HepG2 (cell line): ENCODE results near the gene MLYCD. TPM values are rescaled to one million over a fixed set of nuclear protein-coding genes. Genes with fewer than 3 reads are reported as not detected.

ENCODE experiments used
- FOXC1 ChIP-seq: sonication (generic); formaldehyde crosslinking; IDR thresholded peaks from 2 replicates; pipeline ENCODE4 v1.8.0; 2022; ENCODE audit warnings: mild to moderate bottlenecking, missing genetic modification reagents, borderline replicate concordance
- HBP1 ChIP-seq: IDR thresholded peaks from 2 replicates; pipeline ENCODE4 v1.6.1; 2016; ENCODE audit warnings: low read depth, control low read depth
- HCFC1 ChIP-seq: fragments of 150-350 bp; IDR thresholded peaks from 2 replicates; pipeline ENCODE4 v1.6.1; 2014; ENCODE audit warnings: low read depth, low read length
- HINFP ChIP-seq: sonication (generic); formaldehyde crosslinking; IDR thresholded peaks from 2 replicates; pipeline ENCODE4 v1.4.0; 2020; ENCODE audit warnings: low read depth, mild to moderate bottlenecking, missing genetic modification reagents
- HOXD1 ChIP-seq: sonication (generic); formaldehyde crosslinking; IDR thresholded peaks from 2 replicates; pipeline ENCODE4 v1.5.0; 2020; ENCODE audit warnings: missing genetic modification reagents
- LCORL ChIP-seq, 2 experiments: fragments of 450-650 bp in 1 of 2; sonication (generic) in 1 of 2; formaldehyde crosslinking in 1 of 2; IDR thresholded peaks; 2 replicates each; pipeline versions ENCODE4 v1.5.0 to v1.6.1; 2017 to 2020; ENCODE audit warnings: antibody characterized with exemption in 1 of 2, missing genetic modification reagents in 1 of 2
- MATR3 ChIP-seq: sonication (generic); formaldehyde crosslinking; IDR thresholded peaks from 2 replicates; pipeline ENCODE4 v1.4.0; 2020; ENCODE audit warnings: missing genetic modification reagents
- PHB2 ChIP-seq: fragments of 450-650 bp; IDR thresholded peaks from 2 replicates; pipeline ENCODE4 v1.6.1; 2018; ENCODE audit not compliant: partially characterized antibody
- TBP ChIP-seq: sonication (generic); formaldehyde crosslinking; IDR thresholded peaks from 2 replicates; pipeline ENCODE4 v1.5.0; 2020; ENCODE audit warnings: missing genetic modification reagents
- TFDP2 ChIP-seq: sonication (generic); formaldehyde crosslinking; IDR thresholded peaks from 2 replicates; pipeline ENCODE4 v1.4.0; 2020; ENCODE audit warnings: missing genetic modification reagents
- U2AF1 ChIP-seq: fragments of 200-400 bp; formaldehyde crosslinking; optimal IDR thresholded peaks from 2 replicates; pipeline ENCODE3; 2017; ENCODE audit warnings: mild to moderate bottlenecking, low read depth, low read length
- ZFP91 ChIP-seq: sonication (generic); formaldehyde crosslinking; IDR thresholded peaks from 2 replicates; pipeline ENCODE4 v1.9.0; 2022; ENCODE audit warnings: missing genetic modification reagents, mild to moderate bottlenecking, borderline replicate concordance
- ZNF30 ChIP-seq: sonication (generic); formaldehyde crosslinking; IDR thresholded peaks from 2 replicates; pipeline ENCODE4 v1.5.0; 2020; ENCODE audit warnings: mild to moderate bottlenecking, missing genetic modification reagents
- ZNF496 ChIP-seq: sonication (generic); formaldehyde crosslinking; IDR thresholded peaks from 2 replicates; pipeline ENCODE4 v1.8.1; 2023; ENCODE audit warnings: mild to moderate bottlenecking, moderate library complexity, missing genetic modification reagents; ENCODE audit not compliant: insufficient replicate concordance
- ZNF589 ChIP-seq: sonication (generic); formaldehyde crosslinking; conservative IDR thresholded peaks from 2 replicates; pipeline ENCODE4 v1.8.0; 2022; ENCODE audit warnings: mild to moderate bottlenecking, moderate library complexity, missing genetic modification reagents
- ZZZ3 ChIP-seq: sonication (generic); formaldehyde crosslinking; IDR thresholded peaks from 2 replicates; pipeline ENCODE4 v1.4.0; 2020; ENCODE audit warnings: missing genetic modification reagents, mild to moderate bottlenecking, borderline replicate concordance
- polyA plus RNA-seq, 8 experiments: library from polyadenylated mRNA; depleted of rRNA in 3 of 8; stranded (reverse) in 7 of 8; unstranded in 1 of 8; fragments of >200 nt; fragmentation: Illumina TruSeq in 4 of 8; extraction: Trizol in 4 of 8; gene quantifications; 2 replicates each; pipeline versions ENCODE4 v1.2.1 to v1.2.3, GENCODE V29; 2011 to 2016; ENCODE audit warnings: low read depth in 4 of 8, missing spikeins in 1 of 8, mixed read lengths in 1 of 8; ENCODE audit not compliant: insufficient read depth in 1 of 8
- total RNA-seq, 5 experiments: library from RNA; depleted of rRNA; stranded (reverse); fragments of >200 nt; fragmentation: Illumina TruSeq; extraction: Trizol; gene quantifications; 2 replicates each; pipeline ENCODE4 v1.2.3, GENCODE V29; 2016; ENCODE audit warnings: low read depth in 1 of 5
- TF ChIP-seq, protein P1 (sequence below): sonication (generic); formaldehyde crosslinking; IDR thresholded peaks from 2 replicates; pipeline ENCODE4 v1.8.0; 2022; ENCODE audit warnings: mild to moderate bottlenecking, missing genetic modification reagents; ENCODE audit not compliant: insufficient replicate concordance

Gene MLYCD
- total and polyA plus RNA-seq, 2 of the 13 experiments (the other 11 are each of a cell fraction or from before 2014, with no cell fraction given) = 1.8 to 4.0 TPM

- TF ChIP-seq HINFP (CRISPR knock-in tag) = 0 out of 2 replicates have a peak, but pooled peaks have one; percentile 20
- no peak for TF ChIP-seq MATR3 (CRISPR knock-in tag)
- no peak for TF ChIP-seq ZNF589
- TF ChIP-seq LCORL (IDR thresholded peaks at IDR 0.05) = no peak
- TF ChIP-seq LCORL (CRISPR knock-in tag; IDR thresholded peaks at IDR 0.05) = peak; percentile 85
- TF ChIP-seq ZFP91 (CRISPR knock-in tag) = peak; percentile 84
- 0 out of 2 replicates have a peak, but pooled peaks have one; percentile 7 for TF ChIP-seq ZZZ3 (CRISPR knock-in tag)
- TF ChIP-seq HOXD1 (CRISPR knock-in tag) = no peak
- TF ChIP-seq PHB2 = no peak
- TF ChIP-seq TBP (CRISPR knock-in tag) = no peak
- no peak for TF ChIP-seq ZNF30 (CRISPR knock-in tag)
- TF ChIP-seq TFDP2 = peak; percentile 43
- TF ChIP-seq, protein P1, sequence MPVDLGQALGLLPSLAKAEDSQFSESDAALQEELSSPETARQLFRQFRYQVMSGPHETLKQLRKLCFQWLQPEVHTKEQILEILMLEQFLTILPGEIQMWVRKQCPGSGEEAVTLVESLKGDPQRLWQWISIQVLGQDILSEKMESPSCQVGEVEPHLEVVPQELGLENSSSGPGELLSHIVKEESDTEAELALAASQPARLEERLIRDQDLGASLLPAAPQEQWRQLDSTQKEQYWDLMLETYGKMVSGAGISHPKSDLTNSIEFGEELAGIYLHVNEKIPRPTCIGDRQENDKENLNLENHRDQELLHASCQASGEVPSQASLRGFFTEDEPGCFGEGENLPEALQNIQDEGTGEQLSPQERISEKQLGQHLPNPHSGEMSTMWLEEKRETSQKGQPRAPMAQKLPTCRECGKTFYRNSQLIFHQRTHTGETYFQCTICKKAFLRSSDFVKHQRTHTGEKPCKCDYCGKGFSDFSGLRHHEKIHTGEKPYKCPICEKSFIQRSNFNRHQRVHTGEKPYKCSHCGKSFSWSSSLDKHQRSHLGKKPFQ (CRISPR knock-in tag) = no peak
- no peak for TF ChIP-seq U2AF1
- 0 out of 2 replicates have a peak, but pooled peaks have one; percentile 67 for TF ChIP-seq HBP1 (CRISPR knock-in tag)
- no peak for TF ChIP-seq HCFC1
- TF ChIP-seq ZNF496 = no peak
- peak; percentile 82 for TF ChIP-seq FOXC1
These were observed 27.9 kb downstream of the MLYCD start (continued) for GRCh38 chr16:83926726-83927397.
